Spleen (tissue), 7 donors: ENCODE data around the gene AKAP10.

ENCODE experiments used
- POLR2A ChIP-seq, 3 donors: fragments of 450-650 bp; IDR thresholded peaks; one replicate each; pipeline ENCODE4 v1.5.1; 2017; ENCODE audit warnings: antibody characterized with exemption in 3 of 3, mild to moderate bottlenecking in 1 of 3
- TF ChIP-seq, protein P1 (sequence below), 11 experiments: fragments of 200-600 bp in 7 of 11; fragments of 450-650 bp in 4 of 11; sonication (generic) in 4 of 11; IDR thresholded peaks in 8 of 11; conservative IDR thresholded peaks in 3 of 11; 1 replicate in 7 of 11; 2 replicates in 4 of 11; pipeline versions ENCODE4 v1.4.0 to v1.8.0; 2016 to 2021; ENCODE audit warnings: antibody characterized with exemption in 11 of 11, inconsistent platforms in 4 of 11, mild to moderate bottlenecking in 1 of 11
- donor health status: DM: no; HTN: no; CAD: no; lungs with moderate emphysema.
- donor health status: DM: no; HTN: no; CAD: no.
- donor health status: DM: no; HTN: no; CAD: no.

DNA sequence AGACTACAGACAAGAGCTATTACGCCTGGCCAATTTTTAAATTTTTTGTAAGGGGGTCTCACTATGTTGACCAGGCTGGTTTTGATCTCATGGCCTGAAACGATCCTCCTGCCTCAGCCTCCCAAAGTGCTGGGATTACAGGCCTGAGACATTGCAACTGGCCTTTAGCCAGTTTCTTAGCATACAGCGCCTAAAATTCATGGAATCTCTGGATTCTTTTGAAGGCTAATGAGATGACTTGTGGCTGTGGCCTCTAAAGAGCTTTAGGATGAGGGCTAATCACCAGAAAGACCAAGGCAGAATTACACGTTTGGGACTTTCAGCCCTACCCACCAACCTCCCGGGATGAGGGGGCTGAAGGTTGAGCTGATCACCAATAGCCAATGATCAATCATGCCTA, 34.6 kb downstream of the AKAP10 start:
- TF ChIP-seq, protein P1, sequence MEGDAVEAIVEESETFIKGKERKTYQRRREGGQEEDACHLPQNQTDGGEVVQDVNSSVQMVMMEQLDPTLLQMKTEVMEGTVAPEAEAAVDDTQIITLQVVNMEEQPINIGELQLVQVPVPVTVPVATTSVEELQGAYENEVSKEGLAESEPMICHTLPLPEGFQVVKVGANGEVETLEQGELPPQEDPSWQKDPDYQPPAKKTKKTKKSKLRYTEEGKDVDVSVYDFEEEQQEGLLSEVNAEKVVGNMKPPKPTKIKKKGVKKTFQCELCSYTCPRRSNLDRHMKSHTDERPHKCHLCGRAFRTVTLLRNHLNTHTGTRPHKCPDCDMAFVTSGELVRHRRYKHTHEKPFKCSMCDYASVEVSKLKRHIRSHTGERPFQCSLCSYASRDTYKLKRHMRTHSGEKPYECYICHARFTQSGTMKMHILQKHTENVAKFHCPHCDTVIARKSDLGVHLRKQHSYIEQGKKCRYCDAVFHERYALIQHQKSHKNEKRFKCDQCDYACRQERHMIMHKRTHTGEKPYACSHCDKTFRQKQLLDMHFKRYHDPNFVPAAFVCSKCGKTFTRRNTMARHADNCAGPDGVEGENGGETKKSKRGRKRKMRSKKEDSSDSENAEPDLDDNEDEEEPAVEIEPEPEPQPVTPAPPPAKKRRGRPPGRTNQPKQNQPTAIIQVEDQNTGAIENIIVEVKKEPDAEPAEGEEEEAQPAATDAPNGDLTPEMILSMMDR (IDR thresholded peaks at IDR 0.05 in 8 of 11, conservative IDR thresholded peaks at IDR 0.05 in 3 of 11), result no peak
- TF ChIP-seq POLR2A (IDR thresholded peaks at IDR 0.05), result no peak
